AG04450 (cell line): ENCODE measurements around the gene GRAP. TPM values are rescaled to one million over a fixed set of nuclear protein-coding genes. Genes with fewer than 3 reads are reported as not detected.

Source experiments
- CTCF ChIA-PET: fragments of 300-600, 350-600 bp; formaldehyde crosslinking; extraction: SDS; loops from one replicate; lab custom pipeline; 2022; ENCODE audit warnings: antibody characterized with exemption, inconsistent platforms; lab: Charles Lee
- POLR2A ChIA-PET: fragments of 350-600 bp; formaldehyde crosslinking; extraction: SDS; loops from one replicate; lab custom pipeline; 2021; ENCODE audit warnings: antibody characterized with exemption, inconsistent platforms; lab: Yijun Ruan, JAX
- DNase-seq: peaks from one replicate; pipeline ENCODE4 v3.0.0-alpha.2; 2011; ENCODE audit warnings: low read depth, low spot score
- H3K27ac ChIP-seq: one replicate; pipeline ENCODE4 v1.5.1; 2012; ENCODE audit warnings: low read depth, low read length, control low read depth
- H3K27me3 ChIP-seq: one replicate; pipeline ENCODE4 v1.6.0; 2012; ENCODE audit warnings: low read length; ENCODE audit not compliant: control insufficient read depth, insufficient read depth
- H3K4me3 ChIP-seq: 2 replicates; pipeline ENCODE4 v1.5.1; 2011; ENCODE audit warnings: mild to moderate bottlenecking, low read depth, low read length, control low read depth
- H3K9me3 ChIP-seq: 2 replicates; pipeline ENCODE4 v1.5.1; 2012; ENCODE audit warnings: low read length; ENCODE audit not compliant: control insufficient read depth, insufficient read depth
- polyA plus RNA-seq: library from polyadenylated mRNA; depleted of rRNA; stranded (reverse); fragments of >200 nt; gene quantifications from 2 replicates; pipeline ENCODE4 v1.2.3, GENCODE V29; 2011
- TF ChIP-seq, protein P1 (sequence below): IDR thresholded peaks from 2 replicates; pipeline ENCODE4 v1.5.1; 2011; ENCODE audit warnings: low read depth, low read length, control low read depth, inconsistent platforms

The GRAP gene
- polyA plus RNA-seq, 1 experiment: 0.15 TPM

DNA sequence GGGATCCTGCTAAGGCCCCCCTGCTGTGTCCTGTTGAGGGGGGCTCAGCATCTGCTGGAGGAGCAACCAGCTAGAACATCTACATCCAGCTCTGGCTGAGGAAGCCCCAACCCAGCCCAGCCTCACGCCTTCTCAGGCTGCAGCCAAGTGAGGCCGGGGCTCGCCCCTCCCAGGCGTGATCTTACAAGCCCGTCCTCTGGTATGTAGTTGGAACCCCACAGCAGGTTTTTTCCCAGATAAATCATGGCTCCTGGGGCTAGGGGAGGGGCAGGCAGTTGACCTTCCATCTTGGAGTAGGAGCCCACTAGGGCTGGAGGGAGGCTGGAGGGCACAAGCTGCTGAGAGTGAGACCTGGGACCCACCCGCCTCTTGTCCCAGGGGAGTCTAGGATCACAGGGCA, 46.8 kb downstream of the GRAP start:
- TF ChIP-seq, protein P1, sequence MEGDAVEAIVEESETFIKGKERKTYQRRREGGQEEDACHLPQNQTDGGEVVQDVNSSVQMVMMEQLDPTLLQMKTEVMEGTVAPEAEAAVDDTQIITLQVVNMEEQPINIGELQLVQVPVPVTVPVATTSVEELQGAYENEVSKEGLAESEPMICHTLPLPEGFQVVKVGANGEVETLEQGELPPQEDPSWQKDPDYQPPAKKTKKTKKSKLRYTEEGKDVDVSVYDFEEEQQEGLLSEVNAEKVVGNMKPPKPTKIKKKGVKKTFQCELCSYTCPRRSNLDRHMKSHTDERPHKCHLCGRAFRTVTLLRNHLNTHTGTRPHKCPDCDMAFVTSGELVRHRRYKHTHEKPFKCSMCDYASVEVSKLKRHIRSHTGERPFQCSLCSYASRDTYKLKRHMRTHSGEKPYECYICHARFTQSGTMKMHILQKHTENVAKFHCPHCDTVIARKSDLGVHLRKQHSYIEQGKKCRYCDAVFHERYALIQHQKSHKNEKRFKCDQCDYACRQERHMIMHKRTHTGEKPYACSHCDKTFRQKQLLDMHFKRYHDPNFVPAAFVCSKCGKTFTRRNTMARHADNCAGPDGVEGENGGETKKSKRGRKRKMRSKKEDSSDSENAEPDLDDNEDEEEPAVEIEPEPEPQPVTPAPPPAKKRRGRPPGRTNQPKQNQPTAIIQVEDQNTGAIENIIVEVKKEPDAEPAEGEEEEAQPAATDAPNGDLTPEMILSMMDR: no peak
- Histone ChIP-seq H3K4me3 (no peak overlapping the region), H3K27me3 (no peaks in the 10 kb centered on the region), H3K27ac (no peak overlapping the region), H3K9me3 (peaks cover 15% of the 10 kb centered on the region)
- CTCF ChIA-PET: no interaction called here
- DNase-seq: no peak
- POLR2A ChIA-PET: no interaction called here

DNA sequence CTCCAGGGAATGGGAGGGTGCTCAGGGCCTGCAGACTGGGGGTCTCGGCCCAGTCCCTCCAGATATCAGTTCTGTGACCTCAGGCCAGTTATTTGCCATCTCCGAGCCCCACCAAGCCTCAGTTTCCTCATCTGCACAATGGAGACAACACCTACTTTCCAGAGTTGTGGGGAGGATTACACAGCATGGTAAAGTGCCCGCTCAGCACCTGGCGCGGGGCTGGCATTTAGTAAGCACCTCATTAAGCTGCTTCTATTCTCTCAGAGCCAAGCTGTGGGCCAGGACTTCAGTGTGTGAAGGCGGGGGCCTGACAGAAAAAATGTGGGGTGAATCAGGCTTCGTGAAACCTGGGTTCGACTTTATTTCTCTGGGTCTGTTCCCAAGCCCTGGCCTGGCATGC, 47.4 kb downstream of the GRAP start:
- ChIA-PET POLR2A (no interaction called here), CTCF (no interaction called here)
- H3K27me3 ChIP-seq: no peaks in the 10 kb centered on the region
- no peak overlapping the region for H3K4me3 ChIP-seq
- TF ChIP-seq, protein P1: no peak
- no peak overlapping the region for H3K27ac ChIP-seq
- H3K9me3 ChIP-seq: peaks cover 15% of the 10 kb centered on the region
- DNase-seq: no peak

DNA sequence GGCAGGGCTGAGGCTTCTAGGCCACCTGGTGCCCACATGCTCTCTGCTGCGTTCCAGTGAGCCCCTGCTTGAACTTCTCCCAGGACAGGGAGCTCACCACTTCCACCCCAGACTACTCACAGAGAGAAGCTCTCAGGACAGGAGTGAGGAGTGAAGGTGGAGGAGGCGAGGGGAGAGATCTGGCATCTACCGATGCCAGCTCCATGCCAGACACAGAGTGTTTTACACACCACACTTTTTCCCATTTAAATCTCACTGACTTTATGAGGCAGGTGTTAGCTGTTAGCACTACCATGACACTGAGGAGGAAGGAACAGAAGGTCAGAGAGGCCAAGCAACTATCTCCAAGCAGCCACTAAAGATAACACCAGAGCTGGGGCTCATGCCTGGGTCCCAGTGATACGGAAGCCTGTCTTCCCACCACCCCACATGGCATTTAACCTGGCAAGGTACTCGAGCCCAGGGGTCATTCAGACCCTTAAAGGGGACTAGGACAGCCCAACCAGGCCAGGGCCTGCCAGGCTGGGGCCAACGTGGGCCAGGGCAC, 49.0 kb downstream of the GRAP start:
- CTCF ChIA-PET: interaction anchor here (2.5 kb wide), 1 partner anchor 37 kb away, joined by 13 read pairs; no protein-coding TSS in a partner anchor
- TF ChIP-seq, protein P1: no peak
- peaks cover 15% of the 10 kb centered on the region for H3K9me3 ChIP-seq
- H3K4me3 ChIP-seq: no peak overlapping the region
- H3K27me3 ChIP-seq: no peaks in the 10 kb centered on the region
- no peak overlapping the region for H3K27ac ChIP-seq
- POLR2A ChIA-PET: no interaction called here
- DNase-seq: no peak

DNA sequence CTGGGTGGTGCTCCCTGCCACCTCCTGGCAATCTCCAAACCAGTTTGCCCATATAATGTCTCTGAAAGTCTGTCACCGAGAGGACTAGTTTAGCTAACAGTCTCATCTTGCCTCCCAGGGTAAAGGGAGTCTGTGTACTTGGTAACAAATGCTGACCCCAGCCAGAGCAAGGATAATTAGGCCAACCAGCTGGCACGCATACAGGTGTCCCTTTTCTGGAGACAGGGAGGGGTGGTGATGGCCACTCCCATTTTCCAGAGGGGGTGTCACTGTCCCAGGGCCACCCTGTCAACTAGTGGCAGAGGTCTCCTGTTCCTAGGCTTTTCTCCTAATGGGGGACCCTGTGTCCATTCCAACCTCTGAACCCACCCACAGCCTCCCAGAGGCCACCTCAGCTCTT, 50.3 kb downstream of the GRAP start:
- H3K27ac ChIP-seq: no peak overlapping the region
- ChIA-PET POLR2A (no interaction called here), CTCF (interaction anchor here (2.5 kb wide), 1 partner anchor 35 kb away, joined by 13 read pairs; no protein-coding TSS in a partner anchor)
- TF ChIP-seq, protein P1: no peak
- no peak for DNase-seq
- H3K4me3 ChIP-seq: no peak overlapping the region
- peaks cover 15% of the 10 kb centered on the region for H3K9me3 ChIP-seq
- no peaks in the 10 kb centered on the region for H3K27me3 ChIP-seq

DNA sequence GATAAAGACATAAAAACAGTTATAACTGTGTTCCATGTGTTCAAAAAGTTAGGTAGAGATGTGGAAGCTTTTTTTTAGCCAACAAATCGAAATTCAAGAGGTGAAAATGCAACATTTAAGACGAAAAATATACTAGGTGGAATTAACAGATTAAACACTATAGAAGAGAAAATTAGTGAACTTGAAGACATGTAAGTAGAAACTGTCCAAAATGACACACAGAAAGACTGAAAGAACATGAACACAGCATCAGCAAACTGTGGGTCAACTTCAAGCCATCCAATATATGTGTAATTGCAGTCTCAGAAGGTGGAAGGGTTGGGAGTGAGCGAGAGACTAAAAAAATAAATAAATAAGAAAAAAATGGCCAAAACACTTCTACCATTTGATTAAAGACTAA, 51.5 kb downstream of the GRAP start:
- ChIA-PET POLR2A (no interaction called here), CTCF (no interaction called here)
- DNase-seq: no peak
- TF ChIP-seq, protein P1: no peak
- Histone ChIP-seq H3K27ac (no peak overlapping the region), H3K4me3 (no peak overlapping the region), H3K9me3 (peaks cover 15% of the 10 kb centered on the region), H3K27me3 (no peaks in the 10 kb centered on the region)
